Activated T-cell treated with anti-CD3 and anti-CD28 coated beads for 24 hours (primary cell): ENCODE measurements around the gene TCP11.

Experiments used
- DNase-seq: peaks from one replicate; pipeline ENCODE4 v3.0.0-alpha.2; 2020; ENCODE audit warnings: low read depth

TCP11 gene

GRCh38 chr6:35092362-35093117 is 48.6 kb downstream of the TCP11 start:
- DNase-seq, result no peak

- no peak for DNase-seq
Measured at GRCh38 chr6:35091346-35092083, 49.6 kb downstream of the TCP11 start.

GRCh38 chr6:35090734-35091133 is 50.4 kb downstream of the TCP11 start:
- DNase-seq, result no peak

GRCh38 chr6:35089935-35090505 is 51.1 kb downstream of the TCP11 start:
- DNase-seq, result no peak

GRCh38 chr6:35089216-35089934 is 51.8 kb downstream of the TCP11 start:
- no peak for DNase-seq

GRCh38 chr6:35088281-35089215 is 52.6 kb downstream of the TCP11 start:
- no peak for DNase-seq

- no peak for DNase-seq
Measured at GRCh38 chr6:35087361-35088280, 53.5 kb downstream of the TCP11 start.

GRCh38 chr6:35086636-35087360 is 54.3 kb downstream of the TCP11 start:
- no peak for DNase-seq

- no peak for DNase-seq
Measured at GRCh38 chr6:35086282-35086632, 54.9 kb downstream of the TCP11 start.

GRCh38 chr6:35085359-35086281 is 55.5 kb downstream of the TCP11 start:
- no peak for DNase-seq

GRCh38 chr6:35084511-35085203 is 56.5 kb downstream of the TCP11 start:
- no peak for DNase-seq

- DNase-seq, result no peak
Measured at GRCh38 chr6:35084041-35084491, 57.1 kb downstream of the TCP11 start.

GRCh38 chr6:35083507-35083906 is 57.6 kb downstream of the TCP11 start:
- no peak for DNase-seq

- no peak for DNase-seq
Measured at GRCh38 chr6:35082733-35083403, 58.3 kb downstream of the TCP11 start.

GRCh38 chr6:35082046-35082732 is 59.0 kb downstream of the TCP11 start:
- no peak for DNase-seq

GRCh38 chr6:35081426-35081851 is 59.7 kb downstream of the TCP11 start:
- no peak for DNase-seq
